Cardiac septum (tissue), 1 donor: ENCODE results near the gene NBPF15. TPM values are rescaled to one million over a fixed set of nuclear protein-coding genes. Genes with fewer than 3 reads are reported as not detected.
"Not testable (repeated sequence)": the region's sequence is repeated elsewhere in the genome, so short reads cannot be mapped to it uniquely, and the experiment has no call there.

Source experiments
- DNase-seq: peaks from one replicate; pipeline ENCODE4 v3.0.0-alpha.2; 2020; ENCODE audit warnings: low spot score
- intact Hi-C: fragments of 100-400 bp; cut with DNase I; formaldehyde crosslinking; loops from one replicate; pipeline ENCODE4 v1.14.0; 2022
- long read RNA-seq: library from polyadenylated mRNA; unstranded; transcript quantifications from one replicate; pipeline ENCODE4 v2.0.0, GENCODE V29; 2021
- total RNA-seq: library from RNA; stranded (reverse); fragmentation: NEBNext Ultra II Directional; extraction: Animal tissue kit (Norgen Biotek cat#: 25700); gene quantifications from one replicate; pipeline ENCODE4 v1.2.1, GENCODE V29; 2021
- donor health status: DM: no; HTN: no; CAD: no.

NBPF15 gene, protein sequence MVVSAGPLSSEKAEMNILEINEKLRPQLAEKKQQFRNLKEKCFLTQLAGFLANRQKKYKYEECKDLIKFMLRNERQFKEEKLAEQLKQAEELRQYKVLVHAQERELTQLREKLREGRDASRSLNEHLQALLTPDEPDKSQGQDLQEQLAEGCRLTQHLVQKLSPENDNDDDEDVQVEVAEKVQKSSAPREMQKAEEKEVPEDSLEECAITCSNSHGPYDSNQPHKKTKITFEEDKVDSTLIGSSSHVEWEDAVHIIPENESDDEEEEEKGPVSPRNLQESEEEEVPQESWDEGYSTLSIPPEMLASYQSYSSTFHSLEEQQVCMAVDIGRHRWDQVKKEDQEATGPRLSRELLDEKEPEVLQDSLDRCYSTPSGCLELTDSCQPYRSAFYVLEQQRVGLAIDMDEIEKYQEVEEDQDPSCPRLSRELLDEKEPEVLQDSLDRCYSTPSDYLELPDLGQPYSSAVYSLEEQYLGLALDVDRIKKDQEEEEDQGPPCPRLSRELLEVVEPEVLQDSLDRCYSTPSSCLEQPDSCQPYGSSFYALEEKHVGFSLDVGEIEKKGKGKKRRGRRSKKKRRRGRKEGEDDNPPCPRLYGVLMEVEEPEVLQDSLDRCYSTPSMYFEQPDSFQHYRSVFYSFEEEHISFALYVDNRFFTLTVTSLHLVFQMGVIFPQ
- 14.0 TPM for total RNA-seq
- long read RNA-seq, partial matches to known transcripts, result 1 of 11 reads
- long read RNA-seq, other reads (novel, unspliced or antisense), result 10 of 11 reads

DNA sequence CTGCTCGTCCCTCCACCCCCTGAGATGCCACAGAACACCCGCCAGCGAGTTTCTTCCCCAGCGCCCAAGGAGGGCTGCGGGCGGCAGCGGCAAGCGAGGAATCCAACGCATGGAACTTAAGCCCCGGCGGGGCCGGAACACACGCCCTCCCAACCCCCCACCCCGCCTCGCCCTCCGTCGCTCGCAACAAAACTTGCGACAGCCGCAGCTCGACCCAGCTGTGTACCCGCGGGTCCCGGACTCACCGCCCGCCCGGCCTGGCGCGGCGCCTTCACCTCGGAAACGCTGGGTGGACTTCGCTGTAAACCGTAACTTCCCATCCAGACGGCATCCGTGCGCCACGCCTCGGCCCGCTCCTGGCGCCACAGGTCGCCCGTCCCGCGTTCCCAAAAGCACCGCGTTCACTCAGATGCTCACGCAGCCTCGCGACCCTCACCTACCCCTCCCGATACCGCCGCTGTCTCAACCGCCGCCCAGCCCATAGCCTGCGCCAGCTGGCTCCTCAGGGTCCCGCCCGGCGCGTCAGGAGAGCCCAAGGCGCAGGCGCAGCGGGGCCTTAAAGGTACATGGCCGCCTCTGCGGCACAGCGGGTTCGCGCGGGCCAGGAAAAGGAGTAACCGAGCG, at the start of gene NBPF15:
TSS of gene NBPF15 (minus strand) at position 534 of the 624 bp plus-strand sequence. CDS start 21,666 bp downstream, outside the sequence.
- DNase-seq, result peak; percentile 85
- intact Hi-C loops, result not testable (repeated sequence)

DNA sequence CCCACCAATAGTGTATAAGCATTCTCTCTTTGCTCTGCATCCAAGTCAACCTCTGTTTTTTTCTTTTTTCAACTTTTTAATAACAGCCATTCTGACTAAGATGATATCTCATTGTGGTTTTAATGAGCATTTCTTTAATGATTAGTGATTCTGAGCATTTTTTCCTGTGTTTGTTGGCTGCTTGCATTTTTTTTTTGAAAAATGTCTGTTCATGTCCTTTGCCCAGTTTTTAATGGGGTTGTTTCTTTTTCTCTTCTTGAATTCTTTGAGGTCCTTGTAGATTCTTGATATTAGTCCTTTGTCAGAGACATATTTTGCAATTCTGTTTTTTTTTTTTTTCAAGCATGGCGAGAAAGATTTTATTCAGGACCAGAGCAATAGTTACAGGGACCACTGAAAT, 35.0 kb upstream of the NBPF15 start:
- intact Hi-C loops, DNase-seq: not testable (repeated sequence)

DNA sequence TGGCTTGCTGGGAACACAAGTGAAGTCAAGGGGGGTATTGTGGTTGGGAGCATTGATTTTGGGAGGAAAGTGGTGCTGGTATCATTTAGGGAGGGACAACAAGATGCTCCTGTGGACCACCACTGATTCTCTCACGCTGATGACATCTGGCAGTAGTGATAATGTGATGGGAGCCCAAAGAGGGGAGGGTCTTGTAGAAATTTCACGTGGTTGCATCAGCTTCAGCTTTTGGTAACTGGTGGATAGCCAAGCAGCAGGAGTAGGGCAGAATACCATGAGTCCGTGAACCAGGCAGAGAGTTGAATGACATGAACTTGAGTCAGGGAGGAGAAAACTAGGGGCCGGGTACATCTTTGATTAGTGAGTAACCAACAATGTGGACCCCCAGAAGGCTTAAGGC, 32.7 kb upstream of the NBPF15 start:
- intact Hi-C loops, DNase-seq: not testable (repeated sequence)

DNA sequence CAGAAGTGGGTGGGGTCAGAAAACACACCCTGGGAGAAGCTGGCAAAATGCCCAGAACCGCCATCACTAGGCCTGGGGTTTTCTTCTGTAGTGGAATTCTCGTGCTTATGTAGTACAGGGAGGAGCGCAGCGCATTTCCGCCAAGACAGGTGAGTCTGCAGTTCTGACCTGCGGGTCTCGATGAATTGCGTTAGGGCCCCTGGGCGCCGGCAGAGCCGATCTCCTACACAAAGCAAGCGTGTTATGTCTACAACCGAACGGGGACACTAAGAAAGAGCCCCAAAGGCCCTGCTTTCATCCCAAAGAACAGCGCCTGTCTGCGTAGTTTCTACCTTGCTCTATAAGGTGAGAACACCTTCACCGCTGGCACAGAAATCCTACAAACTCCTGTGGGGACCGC, 28.9 kb upstream of the NBPF15 start:
- intact Hi-C loops, DNase-seq: not testable (repeated sequence)

DNA sequence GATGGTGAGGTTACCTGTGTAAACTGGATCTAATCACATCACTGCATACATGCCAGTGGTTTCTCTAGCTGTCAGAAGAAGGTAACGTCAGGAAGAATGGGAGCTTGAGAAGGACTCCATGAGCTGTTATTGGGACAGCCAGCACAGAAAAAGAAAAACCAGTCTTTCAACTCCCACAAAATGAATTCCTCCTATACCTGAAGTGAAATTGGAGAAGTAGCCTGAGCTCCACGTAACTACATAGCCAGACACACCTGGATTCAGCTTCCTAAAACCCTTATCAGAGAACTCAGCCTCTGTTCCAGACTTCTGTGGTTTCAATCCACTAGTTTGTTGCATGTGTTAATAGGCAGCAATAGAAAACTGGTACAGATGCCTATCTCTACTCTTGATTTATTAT, 25.5 kb upstream of the NBPF15 start:
- intact Hi-C loops, DNase-seq: not testable (repeated sequence)

DNA sequence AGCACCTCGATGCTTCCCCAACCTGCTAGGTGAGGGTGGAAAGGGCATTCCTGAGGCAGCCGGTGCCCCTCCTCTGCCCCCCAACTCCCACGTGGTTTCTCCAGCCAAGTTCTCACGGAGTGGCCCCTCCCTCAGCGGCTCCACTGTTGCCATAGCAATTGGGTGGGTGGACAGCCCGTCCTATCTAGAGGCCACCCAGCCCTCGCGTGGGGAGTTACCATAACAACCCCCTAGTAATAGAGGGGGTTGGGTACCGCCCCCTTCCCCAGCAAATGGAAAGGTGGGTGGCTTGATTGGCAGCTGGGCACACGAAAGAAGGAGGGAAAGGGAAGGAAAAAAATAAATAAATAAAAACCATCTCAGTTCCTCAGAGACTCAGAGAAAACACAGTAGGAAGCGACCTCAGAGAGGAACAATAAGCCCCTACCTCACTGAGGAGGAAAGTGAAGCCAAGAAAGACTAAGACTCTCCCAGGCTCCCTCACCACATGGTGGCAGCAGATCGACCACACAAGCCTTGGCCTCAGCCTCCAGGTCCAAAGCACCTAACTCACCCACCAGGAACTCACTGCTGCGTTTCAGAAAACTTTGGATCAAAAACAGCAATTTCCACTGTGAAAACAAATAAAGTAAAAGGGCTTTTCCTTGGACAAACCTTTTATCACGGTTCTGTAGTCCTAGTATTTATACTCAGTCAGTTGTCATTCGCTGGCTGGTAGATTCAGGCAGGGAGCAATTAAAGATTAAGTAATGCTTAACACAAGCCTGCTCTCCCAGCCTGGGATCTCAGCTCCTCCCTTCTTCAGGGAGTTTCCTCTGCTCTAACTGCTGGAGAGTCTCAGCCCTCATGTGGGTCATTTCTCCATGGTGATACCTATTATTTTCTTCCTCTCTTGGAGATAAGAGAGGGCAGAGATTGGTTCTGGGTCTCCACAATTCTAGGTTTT, 23.9 kb upstream of the NBPF15 start:
- DNase-seq, intact Hi-C loops: not testable (repeated sequence)

DNA sequence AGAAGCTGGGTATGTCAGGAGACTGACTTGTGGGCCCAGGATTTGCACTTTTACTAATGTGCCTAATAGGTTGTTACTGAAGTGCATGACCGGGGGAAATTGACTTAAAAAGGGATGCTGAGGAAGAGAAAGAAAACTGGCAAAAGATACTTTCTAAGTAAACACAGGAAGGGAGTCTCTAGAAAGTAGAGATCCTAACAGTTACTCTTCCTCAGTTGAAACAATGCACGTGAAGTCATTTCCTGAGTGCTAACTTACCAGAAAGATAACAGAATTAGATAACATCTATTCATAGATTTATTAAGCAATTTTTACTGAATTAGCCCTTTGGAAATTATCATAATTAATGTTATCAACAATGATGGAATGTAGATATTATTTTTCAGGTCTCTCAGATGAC, 12.4 kb upstream of the NBPF15 start:
- DNase-seq, intact Hi-C loops: not testable (repeated sequence)

DNA sequence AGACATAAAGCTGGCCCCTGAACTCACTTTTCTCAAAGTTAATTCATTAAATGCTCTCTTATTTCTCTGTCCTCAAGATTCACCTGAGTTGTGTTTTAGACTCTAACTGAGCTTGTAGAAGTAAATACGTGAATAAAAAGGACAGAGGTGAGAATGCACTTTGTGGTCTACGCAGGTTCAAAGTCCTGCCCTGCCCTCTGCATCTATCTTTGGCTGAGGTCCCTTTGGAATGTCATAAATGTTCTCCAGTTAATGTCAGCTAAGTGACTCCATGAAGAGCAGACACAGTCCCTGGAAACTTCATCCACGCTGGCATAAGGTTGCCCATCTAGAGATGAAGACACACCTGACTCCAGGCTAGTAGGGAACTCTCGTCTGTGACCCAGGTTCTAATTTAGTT, 10.0 kb upstream of the NBPF15 start:
- intact Hi-C loops, DNase-seq: not testable (repeated sequence)

DNA sequence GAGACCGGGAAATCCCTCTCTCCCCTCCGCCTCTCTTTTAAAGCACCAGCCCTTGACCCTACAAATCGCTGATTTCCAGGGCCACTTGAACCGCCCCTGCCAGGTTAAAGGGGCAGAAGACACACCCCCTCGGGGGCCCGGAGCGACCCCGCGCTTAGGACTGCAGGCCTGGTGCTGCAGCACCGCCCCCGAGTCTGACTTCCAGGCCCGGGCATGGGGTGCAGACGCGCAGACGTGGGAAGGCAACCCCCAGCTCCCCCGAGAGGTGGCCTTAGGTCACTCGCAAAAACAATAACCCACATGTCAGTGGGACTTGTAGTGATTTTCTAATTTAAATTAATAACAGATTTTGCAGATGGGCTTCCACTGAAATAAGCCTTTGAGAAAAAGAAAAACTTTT, 309 bp upstream of the NBPF15 start:
- DNase-seq, intact Hi-C loops: not testable (repeated sequence)

DNA sequence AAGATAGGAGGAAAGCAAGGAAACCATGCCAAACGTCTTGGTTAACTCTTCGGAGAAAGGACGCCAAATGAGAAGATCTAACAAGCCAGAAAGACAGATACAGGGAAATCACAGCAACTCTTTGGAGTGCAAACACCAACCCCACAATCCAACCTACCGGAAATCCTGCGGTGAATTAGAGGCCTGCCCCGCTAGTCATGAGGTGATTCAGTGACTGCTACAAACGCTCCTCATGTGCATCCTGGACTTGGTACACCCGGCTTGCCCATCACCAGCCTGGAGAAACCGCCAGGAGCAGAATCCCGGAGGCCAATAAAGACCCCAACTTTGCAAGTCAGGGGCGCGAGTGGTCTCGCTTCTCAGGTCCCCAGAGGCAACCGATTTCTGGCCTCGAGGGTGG, 783 bp downstream of the NBPF15 start:
- DNase-seq, intact Hi-C loops: not testable (repeated sequence)

DNA sequence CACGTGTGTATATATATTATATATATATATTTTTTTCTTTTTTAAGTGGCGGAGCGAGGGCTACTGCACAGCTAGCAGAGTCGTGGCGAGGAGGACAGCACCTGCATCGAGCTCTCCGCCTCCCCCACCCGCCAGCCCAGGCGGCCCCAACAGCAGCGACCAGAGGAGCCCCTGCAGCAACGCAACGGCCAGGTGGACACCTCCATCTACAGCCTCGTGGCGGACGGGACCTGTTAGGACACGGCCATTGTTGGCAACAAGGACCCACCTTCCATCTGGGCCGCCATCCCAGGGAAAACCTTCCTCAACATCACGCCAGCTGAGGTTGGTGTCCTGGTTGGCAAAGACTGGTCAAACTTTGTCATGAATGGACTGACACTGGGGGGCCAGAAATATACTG, 19.1 kb downstream of the NBPF15 start:
- DNase-seq, intact Hi-C loops: not testable (repeated sequence)

DNA sequence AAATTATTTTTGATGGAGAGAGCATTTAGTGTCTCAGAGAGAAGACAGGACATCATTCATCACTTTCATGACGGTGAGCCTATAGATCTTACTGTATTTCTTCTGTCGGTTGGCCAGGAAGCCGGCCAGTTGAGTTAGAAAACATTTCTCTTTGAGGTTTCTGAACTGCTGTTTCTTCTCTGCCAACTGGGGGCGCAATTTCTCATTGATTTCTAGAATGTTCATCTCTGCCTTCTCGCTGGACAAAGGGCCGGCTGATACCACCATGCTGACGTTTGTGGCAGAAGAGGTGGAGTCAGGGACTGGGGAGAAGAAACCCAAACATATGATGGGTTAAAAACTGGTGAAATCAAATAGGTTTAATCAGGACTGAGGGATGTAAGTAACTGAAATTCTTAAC, 21.7 kb downstream of the NBPF15 start:
- intact Hi-C loops, DNase-seq: not testable (repeated sequence)

DNA sequence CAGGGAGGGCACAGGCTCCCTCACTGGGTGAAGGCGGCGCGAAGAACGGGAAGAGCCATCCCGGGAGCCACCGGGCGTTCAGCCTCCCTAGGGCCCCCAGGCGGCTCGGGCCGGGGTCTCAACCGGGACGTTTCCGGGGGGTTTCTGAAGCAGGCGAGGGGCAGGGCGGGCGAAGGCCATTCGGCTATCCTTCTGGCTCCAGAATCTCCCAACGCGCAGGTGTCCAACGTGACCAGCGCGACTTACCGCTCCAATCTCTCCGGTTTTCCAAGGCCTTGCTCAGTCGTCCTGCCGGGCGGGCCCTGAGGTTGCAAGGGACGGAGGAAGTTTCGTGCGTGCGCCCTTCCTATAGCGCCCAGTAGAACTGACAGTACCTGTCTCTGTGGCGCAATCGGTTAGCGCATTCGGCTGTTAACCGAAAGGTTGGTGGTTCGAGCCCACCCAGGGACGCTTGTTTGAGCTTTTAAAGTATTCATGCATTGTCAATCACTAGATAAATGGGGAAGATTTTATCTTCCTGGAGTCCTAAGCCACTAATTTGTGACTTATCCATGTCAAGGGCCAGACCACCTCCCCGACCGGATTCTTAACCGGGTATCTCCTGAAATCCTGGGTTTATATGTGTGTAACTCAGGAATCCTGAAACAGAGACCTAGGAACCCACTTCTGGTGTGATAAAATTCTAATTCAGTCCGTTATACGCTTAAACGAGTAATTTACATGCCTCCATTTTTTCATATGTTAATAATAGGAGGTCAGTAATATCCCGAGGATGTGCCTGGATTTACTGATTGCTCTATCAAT, 42.4 kb downstream of the NBPF15 start:
- DNase-seq, intact Hi-C loops: not testable (repeated sequence)

DNA sequence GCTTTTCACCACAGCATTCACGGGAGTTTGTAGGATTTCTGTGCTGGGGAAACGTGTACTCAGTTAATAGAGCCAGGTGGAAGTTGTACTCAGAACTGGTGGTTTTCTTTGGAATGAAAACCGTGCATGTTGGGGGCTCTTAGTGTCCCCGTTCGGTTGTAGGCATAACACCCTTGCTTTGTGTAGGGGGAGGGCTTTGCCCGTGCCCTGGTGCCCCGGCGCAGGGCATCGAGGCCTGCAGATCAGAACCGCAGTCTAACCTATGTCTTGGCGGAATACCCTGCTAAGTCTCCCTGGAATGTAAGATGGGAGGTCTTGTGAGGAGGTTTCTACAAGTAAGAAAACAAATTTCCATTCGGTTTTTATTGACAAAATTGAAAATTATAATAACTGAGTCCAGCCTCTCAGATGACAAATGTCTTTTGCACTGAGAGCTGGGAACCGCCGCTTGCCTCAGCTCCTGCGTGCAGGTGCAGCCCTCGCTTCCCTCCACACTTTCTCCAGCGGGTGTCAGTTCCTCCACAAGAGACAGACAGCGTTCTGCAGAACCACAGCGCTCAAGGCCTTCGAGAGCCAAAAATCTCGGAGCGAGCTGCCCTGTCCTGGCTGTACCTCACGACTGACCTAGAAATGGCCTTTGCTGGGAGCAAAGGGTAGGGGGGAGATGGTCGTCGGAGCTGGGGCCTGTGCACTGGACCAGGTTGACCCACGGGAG, 47.9 kb downstream of the NBPF15 start:
- intact Hi-C loops, result not testable (repeated sequence)

DNA sequence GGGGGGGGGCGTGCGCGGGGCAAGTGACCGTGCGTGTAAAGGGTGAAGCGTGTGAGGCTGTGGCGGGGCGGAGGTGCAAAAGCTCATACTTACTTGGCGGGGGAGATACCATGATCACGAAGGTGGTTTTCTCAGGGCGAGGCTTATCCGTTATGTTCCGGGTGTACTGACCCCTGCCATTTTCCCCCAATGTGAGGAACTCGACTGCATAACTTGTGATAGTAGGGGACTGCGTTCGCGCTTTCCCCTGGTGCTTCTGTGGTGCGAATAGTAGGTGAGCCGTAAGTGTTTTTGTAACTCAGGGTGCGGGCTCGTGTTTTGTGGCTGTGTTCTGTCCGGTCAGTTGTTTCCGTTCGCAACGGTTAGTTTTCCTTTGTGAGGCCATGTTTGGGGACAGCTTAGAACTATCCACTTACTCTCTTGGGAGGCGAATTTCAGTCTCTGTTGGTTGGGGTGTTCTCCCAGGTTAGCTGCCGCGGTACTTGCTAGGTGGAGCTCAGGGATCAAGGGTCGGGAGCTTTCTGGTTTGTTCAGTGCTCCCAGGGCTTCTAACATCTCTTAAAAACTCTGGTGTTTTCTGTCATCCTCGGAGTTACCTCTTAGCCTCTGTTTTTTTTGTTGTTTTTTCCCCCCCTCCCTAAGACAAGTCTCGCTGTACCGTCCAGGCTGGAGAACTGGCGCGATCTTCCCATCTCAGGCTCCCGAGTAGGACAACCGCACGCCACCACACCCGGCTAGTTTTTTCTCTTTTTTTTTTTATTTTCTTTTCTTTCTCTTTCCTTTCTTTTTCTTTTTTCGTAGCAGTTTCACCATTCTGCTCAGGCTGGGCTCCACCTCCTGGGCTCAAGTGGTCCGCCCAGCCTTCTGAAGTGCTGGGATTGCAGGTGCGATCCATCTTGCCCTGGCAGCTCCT, 48.7 kb downstream of the NBPF15 start:
- intact Hi-C loops, result not testable (repeated sequence)
- DNase-seq, result peak; percentile 75

More for the DNA sequence above, 47.9 kb downstream of the NBPF15 start:
- not testable (repeated sequence) for DNase-seq

DNA sequence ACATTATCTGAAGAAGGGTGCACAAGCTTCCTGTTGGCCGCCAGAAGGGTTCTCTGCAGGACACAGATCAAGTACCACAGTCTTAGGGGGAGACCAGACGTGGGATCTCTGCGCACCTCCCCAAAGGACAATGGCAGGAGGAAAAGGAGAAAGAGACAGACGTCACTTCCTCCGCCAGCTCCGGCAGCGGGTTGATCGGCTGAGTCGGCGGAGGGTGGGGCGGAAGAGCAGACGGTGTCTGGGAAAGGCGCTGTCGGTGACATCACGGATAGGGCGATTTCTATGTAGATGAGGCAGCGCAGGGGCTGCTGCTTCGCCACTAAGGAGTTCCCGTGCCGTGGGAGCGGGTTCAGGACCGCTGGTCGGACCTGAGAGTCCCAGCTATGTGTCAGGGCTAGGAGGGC, 49.4 kb downstream of the NBPF15 start:
- intact Hi-C loops, result not testable (repeated sequence)
- peak; percentile 88 for DNase-seq

DNA sequence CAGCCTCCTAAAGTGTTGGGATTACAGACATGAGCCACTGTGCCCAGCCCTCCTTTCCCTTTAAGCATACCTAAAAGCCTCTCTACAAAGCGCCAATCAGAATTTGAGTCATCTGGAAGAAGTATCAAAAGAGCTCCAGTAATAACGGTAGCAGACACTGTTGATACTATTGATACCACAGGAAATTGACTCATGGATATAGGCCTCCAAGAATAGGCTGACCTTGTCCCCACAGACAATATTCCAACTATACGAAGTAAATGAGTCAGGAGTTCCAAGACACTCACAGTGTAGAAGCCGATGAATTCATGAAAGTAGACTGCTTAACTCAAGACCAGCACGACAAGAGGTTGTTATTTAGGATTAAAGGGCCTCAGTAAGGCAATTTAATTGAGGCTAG, 58.7 kb downstream of the NBPF15 start:
- intact Hi-C loops, DNase-seq: not testable (repeated sequence)
